SK-N-SH (cell line): ENCODE results near the gene METTL25B.

ENCODE experiments used
- CTCF ChIP-seq: fragments of 200-600 bp; sonication (generic); IDR thresholded peaks from 2 replicates; pipeline ENCODE4 v1.6.1; 2017; ENCODE audit warnings: antibody characterized with exemption, mild to moderate bottlenecking, moderate library complexity
- EP300 ChIP-seq, 2 experiments: IDR thresholded peaks; 2 replicates each; pipeline versions ENCODE4 v1.4.0 to v1.6.1; 2012; ENCODE audit warnings: borderline replicate concordance in 1 of 2, low read depth in 1 of 2, low read length in 1 of 2
- EZH2phosphoT487 ChIP-seq: fragments of 200-600 bp; sonication (generic); IDR thresholded peaks from 2 replicates; pipeline ENCODE4 v1.6.1; 2017; ENCODE audit warnings: low read depth, mixed run types, mild to moderate bottlenecking, antibody characterized with exemption, moderate library complexity, borderline replicate concordance
- GABPA ChIP-seq: IDR thresholded peaks from 2 replicates; pipeline ENCODE4 v1.4.0; 2012; ENCODE audit warnings: low read depth, mild to moderate bottlenecking
- JUND ChIP-seq: IDR thresholded peaks from 2 replicates; pipeline ENCODE4 v1.4.0; 2012
- MAX ChIP-seq: IDR thresholded peaks from 2 replicates; pipeline ENCODE4 v1.4.0; 2012; ENCODE audit warnings: low read depth
- POLR2AphosphoS5 ChIP-seq: IDR thresholded peaks from 2 replicates; pipeline ENCODE4 v1.6.1; 2012; ENCODE audit warnings: low read depth, low read length
- RAD21 ChIP-seq: IDR thresholded peaks from 2 replicates; pipeline ENCODE4 v1.6.1; 2012; ENCODE audit warnings: mild to moderate bottlenecking, low read length
- REST ChIP-seq: IDR thresholded peaks from 2 replicates; pipeline ENCODE4 v1.6.1; 2012; ENCODE audit warnings: mild to moderate bottlenecking, low read depth, low read length, moderate library complexity
- SMC3 ChIP-seq: IDR thresholded peaks from 2 replicates; pipeline ENCODE4 v1.6.1; 2012; ENCODE audit warnings: low read depth, low read length, improper control_type of control experiment
- YY1 ChIP-seq: IDR thresholded peaks from 2 replicates; pipeline ENCODE4 v1.4.0; 2012; ENCODE audit warnings: low read depth, mild to moderate bottlenecking

GRCh38 chr1:156704166-156704711, 24.0 kb upstream of the METTL25B start:
- TF ChIP-seq GABPA (no peak), REST (no peak), CTCF (no peak), EP300 (IDR thresholded peaks at IDR 0.05; ENCODE audit: borderline replicate concordance in 1 of 2, low read depth in 1 of 2, low read length in 1 of 2) (peak in 1 of 2 experiments; percentile 71; a peak in 1 of 4 replicates), RAD21 (0 out of 2 replicates have a peak, but pooled peaks have one; percentile 13), JUND (no peak), YY1 (no peak), POLR2AphosphoS5 (no peak), EZH2phosphoT487 (no peak), SMC3 (0 out of 2 replicates have a peak, but pooled peaks have one; percentile 10), MAX (no peak)
